ENCODE measurements around the gene CPVL. TPM values are rescaled to one million over a fixed set of nuclear protein-coding genes. Genes with fewer than 3 reads are reported as not detected.
A peak's percentile ranks its signal among the peaks of the same experiment; 100 is the strongest.

Gene CPVL
- total RNA-seq, 4 donors from 2014 or later: 3.1 to 17.5 (median 11.5) TPM

DNA sequence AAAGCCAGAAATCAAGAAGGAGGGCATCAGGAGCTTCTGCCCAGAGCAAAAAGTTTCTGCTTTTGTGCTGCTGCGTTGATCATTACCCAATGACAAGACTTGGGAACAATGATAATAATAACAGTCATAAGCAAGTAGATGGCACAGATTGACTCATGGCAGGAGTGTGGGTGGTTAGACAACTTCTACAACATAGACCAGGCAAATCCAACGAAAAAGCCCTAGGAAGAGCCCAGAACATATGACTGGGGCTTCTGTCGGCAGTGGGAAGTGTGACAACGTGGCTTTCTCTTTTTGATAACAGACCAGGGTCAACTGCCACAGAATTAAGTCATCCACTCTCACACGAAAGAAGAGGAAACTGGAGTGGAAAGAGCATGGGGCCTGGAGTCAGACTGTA is 102.8 kb downstream of the CPVL start:
- Histone ChIP-seq H3K36me3 (no peaks in the 10 kb centered on the region), H3K27ac (no peak overlapping the region), H3K9me3 (no peaks in the 10 kb centered on the region), H3K4me3 (no peak overlapping the region), H3K4me1 (peaks cover 0 to 28% (median 0%) of the 10 kb centered on the region in 4 donors), H3K27me3 (no peaks in the 10 kb centered on the region)
- WGBS, 2 donors: 65 to 75% methylated on average over 5 of the region's 5 CpGs
- no peak for TF ChIP-seq EP300 (IDR thresholded peaks at IDR 0.05)
- TF ChIP-seq, protein P1, sequence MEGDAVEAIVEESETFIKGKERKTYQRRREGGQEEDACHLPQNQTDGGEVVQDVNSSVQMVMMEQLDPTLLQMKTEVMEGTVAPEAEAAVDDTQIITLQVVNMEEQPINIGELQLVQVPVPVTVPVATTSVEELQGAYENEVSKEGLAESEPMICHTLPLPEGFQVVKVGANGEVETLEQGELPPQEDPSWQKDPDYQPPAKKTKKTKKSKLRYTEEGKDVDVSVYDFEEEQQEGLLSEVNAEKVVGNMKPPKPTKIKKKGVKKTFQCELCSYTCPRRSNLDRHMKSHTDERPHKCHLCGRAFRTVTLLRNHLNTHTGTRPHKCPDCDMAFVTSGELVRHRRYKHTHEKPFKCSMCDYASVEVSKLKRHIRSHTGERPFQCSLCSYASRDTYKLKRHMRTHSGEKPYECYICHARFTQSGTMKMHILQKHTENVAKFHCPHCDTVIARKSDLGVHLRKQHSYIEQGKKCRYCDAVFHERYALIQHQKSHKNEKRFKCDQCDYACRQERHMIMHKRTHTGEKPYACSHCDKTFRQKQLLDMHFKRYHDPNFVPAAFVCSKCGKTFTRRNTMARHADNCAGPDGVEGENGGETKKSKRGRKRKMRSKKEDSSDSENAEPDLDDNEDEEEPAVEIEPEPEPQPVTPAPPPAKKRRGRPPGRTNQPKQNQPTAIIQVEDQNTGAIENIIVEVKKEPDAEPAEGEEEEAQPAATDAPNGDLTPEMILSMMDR (IDR thresholded peaks at IDR 0.05): no peak
- TF ChIP-seq POLR2A (IDR thresholded peaks at IDR 0.05): no peak
- DNase-seq (ENCODE audit: low spot score in 2 of 2): no peak

DNA sequence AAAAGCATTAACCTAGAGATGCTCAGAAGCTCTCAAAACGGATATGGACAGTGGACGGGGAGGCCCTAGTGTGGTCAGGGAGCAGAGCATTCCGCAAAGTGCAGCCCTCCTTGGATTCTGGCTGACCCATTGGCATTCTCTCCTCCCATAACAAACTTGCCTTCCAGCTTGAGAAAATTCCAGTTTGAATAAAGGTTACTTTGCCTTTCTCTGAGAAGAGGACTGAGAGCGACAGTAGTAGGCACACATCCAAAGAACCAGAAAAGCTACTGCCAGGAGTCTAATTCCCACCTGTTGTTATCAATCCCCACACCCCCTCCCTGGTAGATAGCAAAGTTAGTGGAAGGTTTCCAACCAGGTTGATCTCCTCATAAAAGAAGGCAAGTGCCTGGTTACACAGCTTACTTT is 103.5 kb downstream of the CPVL start:
- DNase-seq (ENCODE audit: low spot score in 2 of 2): no peak
- H3K4me1 ChIP-seq: peaks cover 0 to 32% (median 0%) of the 10 kb centered on the region in 4 donors
- no peaks in the 10 kb centered on the region for H3K9me3 ChIP-seq
- H3K36me3 ChIP-seq: no peaks in the 10 kb centered on the region
- H3K4me3 ChIP-seq: no peak overlapping the region
- 38 to 51% methylated on average over 4 of the region's 4 CpGs for WGBS, 2 donors
- TF ChIP-seq, protein P1 (IDR thresholded peaks at IDR 0.05): no peak
- TF ChIP-seq EP300 (IDR thresholded peaks at IDR 0.05): no peak
- no peak for TF ChIP-seq POLR2A (IDR thresholded peaks at IDR 0.05)
- no peak overlapping the region for H3K27ac ChIP-seq
- no peaks in the 10 kb centered on the region for H3K27me3 ChIP-seq

DNA sequence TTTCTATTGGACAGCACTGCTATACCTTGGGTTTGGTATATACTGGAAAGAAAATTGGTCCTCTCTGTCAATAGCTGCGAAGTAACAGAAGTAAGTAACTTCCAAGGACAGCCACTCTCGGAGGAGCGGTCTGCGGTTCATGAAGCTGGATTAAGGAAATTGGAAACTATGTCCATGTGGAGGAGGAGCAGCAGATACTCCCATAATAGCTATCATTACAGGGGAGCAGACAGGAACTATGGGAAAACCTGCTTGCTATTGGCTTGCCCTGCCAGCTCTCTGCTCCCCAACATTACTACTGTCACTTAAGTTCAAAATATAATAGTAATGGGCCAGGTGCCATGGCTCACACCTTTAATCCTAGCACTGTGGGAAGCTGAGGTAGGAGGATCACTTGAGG is 104.3 kb downstream of the CPVL start:
- no peaks in the 10 kb centered on the region for H3K27me3 ChIP-seq
- WGBS, 2 donors: 90 to 91% methylated on average over 4 of the region's 4 CpGs
- no peak overlapping the region for H3K27ac ChIP-seq
- H3K4me3 ChIP-seq: no peak overlapping the region
- TF ChIP-seq, protein P1 (IDR thresholded peaks at IDR 0.05): no peak
- TF ChIP-seq EP300 (IDR thresholded peaks at IDR 0.05): no peak
- no peak for TF ChIP-seq POLR2A (IDR thresholded peaks at IDR 0.05)
- peaks cover 0 to 32% (median 0%) of the 10 kb centered on the region in 4 donors for H3K4me1 ChIP-seq
- H3K9me3 ChIP-seq: no peaks in the 10 kb centered on the region
- no peaks in the 10 kb centered on the region for H3K36me3 ChIP-seq
- no peak for DNase-seq (ENCODE audit: low spot score in 2 of 2)

DNA sequence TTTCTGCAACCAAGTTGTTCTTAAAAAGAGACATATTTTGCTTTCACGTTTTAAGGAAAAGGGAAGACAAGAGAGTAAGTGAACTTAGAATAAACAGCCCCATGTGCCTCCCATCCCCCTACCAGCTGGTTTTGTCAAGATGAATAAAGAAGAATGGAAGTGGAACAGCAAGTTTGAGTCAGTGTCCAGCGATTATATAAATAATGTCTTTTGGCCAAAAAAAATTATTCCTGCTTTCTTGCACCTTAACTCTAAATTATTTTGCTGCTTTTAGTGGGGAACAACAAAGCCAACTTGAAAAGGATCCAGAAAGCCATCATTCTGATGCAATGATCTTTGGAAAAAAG is 105.8 kb downstream of the CPVL start:
- Histone ChIP-seq H3K4me3 (no peak overlapping the region), H3K36me3 (no peaks in the 10 kb centered on the region), H3K27ac (no peak overlapping the region), H3K9me3 (no peaks in the 10 kb centered on the region), H3K27me3 (no peaks in the 10 kb centered on the region), H3K4me1 (peaks cover 0 to 32% (median 0%) of the 10 kb centered on the region in 4 donors)
- 32 to 43% methylated on average over 2 of the region's 2 CpGs for WGBS, 2 donors
- peak in 1 of 2 donors; percentile 28 for DNase-seq (ENCODE audit: low spot score in 2 of 2)
- TF ChIP-seq EP300 (IDR thresholded peaks at IDR 0.05) (no peak), POLR2A (IDR thresholded peaks at IDR 0.05) (no peak)
- TF ChIP-seq, protein P1 (IDR thresholded peaks at IDR 0.05): no peak

DNA sequence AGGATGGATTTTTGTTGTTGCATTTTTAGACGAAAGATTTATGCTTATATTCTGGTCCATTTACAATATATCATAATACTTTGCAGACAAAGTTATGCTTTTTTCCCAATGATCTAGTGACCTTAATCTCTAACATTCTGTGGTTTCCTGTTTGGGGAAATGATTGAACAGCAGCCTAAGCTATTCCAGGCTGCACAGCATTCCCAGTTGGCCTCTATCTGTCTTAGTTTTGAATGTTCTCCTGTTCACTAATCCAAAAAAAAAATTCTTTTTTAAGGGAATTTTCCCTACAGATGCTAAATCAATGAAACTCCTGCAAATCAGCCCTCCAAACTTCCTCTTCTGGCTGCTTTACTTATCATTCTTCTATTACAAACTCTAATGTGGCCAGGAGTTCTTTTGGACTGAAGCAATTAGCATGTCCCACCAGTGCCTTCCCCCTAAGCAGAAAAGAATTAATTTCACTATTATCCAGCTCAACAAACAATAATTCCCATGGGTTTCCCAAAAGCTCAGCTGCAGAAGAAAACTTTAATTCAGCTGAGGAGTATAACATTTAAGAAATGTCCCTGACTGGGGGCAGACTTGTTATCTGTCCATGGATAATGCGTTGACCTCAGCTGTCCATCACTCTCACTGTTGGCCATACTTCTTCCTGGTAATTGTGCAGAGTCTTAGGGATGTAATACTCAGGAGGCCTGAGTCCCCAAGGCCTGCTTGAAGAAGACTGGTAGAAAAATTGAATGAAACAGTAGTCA is 106.3 kb downstream of the CPVL start:
- H3K36me3 ChIP-seq: no peaks in the 10 kb centered on the region
- H3K9me3 ChIP-seq: no peaks in the 10 kb centered on the region
- DNase-seq (ENCODE audit: low spot score in 2 of 2): no peak
- WGBS, 2 donors: 32 to 41% methylated on average over 2 of the region's 2 CpGs
- no peak overlapping the region for H3K4me3 ChIP-seq
- H3K27me3 ChIP-seq: no peaks in the 10 kb centered on the region
- TF ChIP-seq, protein P1 (IDR thresholded peaks at IDR 0.05): no peak
- no peak for TF ChIP-seq EP300 (IDR thresholded peaks at IDR 0.05)
- no peak for TF ChIP-seq POLR2A (IDR thresholded peaks at IDR 0.05)
- no peak overlapping the region for H3K27ac ChIP-seq
- peaks cover 0 to 32% (median 0%) of the 10 kb centered on the region in 4 donors for H3K4me1 ChIP-seq

Data from tibial nerve (tissue), 4 donors.